NCI-H1417 (cell line): ENCODE results near the gene TTC31.
"Not testable (repeated sequence)": the region's sequence is repeated elsewhere in the genome, so short reads cannot be mapped to it uniquely, and the experiment has no call there.

Experiments used
- DNase-seq, 3 experiments: peaks; one replicate each; lab custom pipeline; 2025; lab: John Stamatoyannopoulos, UW

Gene TTC31

DNA sequence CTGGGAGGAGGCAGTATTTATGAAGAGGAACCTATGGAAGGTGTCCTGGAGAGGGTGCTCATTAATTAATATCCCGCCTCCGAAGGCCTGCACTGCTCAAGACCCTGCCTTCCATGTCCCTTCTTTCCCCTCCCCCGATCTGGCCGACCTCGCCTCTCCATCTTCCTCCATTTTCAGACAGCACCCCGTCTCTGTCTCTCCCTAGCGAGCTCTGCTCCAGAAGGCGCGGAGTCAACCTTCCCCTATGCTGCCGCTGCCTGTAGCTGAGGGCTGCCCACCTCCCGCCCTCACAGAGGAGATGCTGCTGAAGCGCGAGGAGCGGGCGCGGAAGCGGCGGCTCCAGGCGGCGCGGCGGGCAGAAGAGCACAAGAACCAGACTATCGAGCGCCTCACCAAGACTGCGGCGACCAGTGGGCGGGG is 25.7 kb upstream of the TTC31 start:
- no peak for DNase-seq

DNA sequence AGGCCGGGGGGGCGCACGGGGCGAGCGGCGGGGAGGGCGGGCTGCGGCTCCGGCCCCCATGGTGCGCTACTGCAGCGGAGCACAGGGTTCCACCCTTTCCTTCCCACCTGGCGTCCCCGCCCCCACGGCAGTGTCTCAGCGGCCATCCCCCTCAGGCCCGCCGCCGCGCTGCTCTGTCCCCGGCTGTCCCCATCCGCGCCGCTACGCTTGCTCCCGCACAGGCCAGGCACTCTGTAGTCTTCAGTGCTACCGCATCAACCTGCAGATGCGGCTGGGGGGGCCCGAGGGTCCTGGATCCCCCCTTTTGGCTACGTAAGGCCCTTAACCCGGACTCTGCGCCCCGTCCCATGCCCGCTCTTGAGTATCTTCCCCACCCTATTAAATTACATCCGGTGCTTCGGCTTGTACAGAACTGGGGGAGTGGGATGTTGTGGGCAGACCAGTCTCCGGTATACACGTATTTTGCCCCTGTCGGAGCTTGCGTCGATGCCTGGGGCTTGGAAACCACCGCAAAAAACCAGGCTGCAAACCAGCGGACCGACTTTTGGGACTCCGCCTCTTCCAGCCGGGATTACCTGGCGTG is 25.2 kb upstream of the TTC31 start:
- DNase-seq = peak; percentile 66 to 95 (median 94)

DNA sequence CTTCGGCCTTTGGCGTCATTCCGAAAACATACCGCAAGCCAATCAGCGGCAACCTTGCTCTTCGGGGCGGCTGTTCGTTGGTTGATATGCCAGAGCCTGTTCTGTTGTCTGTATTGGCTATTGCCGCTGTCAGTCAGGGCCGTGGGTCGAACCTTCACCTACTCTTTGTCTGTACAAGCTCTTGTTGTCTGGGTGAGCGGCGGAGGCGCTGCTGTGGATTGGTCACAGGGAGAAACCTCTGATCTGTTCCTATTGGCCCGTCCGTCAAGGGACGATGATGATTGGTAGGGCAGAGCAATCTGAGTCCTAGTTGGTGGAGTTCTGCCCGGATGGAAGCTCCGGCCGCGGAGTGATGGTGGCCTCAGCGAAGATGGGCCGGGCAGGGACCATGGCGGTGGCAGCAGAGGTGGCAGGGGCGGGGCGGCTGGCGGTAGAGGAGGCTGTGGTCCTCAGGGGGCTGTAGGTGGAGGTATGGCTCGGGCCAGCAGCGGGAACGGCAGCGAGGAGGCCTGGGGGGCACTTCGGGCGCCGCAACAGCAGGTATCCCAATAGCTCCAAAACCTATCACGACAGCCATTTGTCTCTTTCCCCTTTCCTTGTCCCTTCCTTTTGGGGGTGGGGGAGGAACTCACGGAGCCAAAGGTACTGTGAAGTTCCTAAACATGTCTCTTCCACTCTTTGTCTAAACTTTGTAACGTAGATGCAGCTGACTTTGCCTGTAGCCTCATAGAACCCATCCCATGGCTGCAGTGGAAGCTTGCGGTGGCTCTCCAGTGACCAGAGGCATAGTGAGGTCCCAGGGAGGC is 24.5 kb upstream of the TTC31 start, which contains the start of gene WBP1:
Gene WBP1 (plus strand): TSS at position 307 of the 806 bp plus-strand sequence. CDS start 165 bp downstream, at position 472.
- DNase-seq = peak; percentile 96 to 100 (median 100)

DNA sequence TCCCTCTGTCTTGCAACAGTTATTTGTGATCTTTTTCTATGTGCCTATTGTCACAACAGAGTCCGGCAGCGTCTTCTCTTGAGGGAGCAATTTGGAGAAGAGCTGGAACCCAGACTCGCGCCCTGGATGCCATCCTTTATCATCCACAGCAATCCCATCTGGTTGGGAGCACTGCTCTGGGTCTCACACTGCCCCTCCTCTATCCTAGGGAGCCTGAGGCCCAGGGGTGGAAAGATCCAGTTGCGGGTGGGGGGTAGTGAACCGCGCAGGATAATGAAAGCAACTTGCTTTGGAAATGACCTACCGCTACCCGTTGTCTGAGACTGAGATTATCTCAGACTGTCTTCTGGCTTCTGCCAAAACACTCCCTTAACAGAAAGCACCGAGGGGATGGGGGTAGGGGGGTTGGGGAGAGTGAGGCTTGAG is 23.9 kb upstream of the TTC31 start:
- peak in 1 of 3 experiments; percentile 60 for DNase-seq

DNA sequence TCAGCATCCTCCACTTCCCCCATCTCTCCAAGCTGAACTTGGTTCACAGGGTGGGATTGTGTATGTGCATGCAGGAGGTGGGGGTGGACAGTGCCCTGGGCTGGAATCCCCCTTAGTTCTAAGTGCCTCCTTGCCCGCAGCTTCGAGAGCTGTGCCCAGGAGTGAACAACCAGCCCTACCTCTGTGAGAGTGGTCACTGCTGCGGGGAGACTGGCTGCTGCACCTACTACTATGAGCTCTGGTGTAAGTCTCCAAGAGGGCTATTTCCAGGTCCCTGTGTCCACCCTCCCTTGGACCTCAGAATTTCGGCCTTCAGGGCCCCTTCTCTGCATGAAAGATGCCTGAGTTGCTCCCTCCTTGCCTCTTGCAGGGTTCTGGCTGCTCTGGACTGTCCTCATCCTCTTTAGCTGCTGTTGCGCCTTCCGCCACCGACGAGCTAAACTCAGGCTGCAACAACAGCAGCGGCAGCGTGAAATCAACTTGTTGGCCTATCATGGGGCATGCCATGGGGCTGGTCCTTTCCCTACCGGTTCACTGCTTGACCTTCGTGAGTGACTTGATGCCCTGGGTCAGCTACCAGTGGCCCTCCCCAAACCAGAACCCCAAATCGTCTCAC is 23.3 kb upstream of the TTC31 start:
- not testable (repeated sequence) for DNase-seq

DNA sequence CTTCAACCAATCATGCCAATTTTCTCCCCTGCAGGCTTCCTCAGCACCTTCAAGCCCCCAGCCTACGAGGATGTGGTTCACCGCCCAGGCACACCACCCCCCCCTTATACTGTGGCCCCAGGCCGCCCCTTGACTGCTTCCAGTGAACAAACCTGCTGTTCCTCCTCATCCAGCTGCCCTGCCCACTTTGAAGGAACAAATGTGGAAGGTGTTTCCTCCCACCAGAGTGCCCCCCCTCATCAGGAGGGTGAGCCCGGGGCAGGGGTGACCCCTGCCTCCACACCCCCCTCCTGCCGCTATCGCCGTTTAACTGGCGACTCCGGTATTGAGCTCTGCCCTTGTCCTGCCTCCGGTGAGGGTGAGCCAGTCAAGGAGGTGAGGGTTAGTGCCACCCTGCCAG is 22.7 kb upstream of the TTC31 start:
- DNase-seq = not testable (repeated sequence)

DNA sequence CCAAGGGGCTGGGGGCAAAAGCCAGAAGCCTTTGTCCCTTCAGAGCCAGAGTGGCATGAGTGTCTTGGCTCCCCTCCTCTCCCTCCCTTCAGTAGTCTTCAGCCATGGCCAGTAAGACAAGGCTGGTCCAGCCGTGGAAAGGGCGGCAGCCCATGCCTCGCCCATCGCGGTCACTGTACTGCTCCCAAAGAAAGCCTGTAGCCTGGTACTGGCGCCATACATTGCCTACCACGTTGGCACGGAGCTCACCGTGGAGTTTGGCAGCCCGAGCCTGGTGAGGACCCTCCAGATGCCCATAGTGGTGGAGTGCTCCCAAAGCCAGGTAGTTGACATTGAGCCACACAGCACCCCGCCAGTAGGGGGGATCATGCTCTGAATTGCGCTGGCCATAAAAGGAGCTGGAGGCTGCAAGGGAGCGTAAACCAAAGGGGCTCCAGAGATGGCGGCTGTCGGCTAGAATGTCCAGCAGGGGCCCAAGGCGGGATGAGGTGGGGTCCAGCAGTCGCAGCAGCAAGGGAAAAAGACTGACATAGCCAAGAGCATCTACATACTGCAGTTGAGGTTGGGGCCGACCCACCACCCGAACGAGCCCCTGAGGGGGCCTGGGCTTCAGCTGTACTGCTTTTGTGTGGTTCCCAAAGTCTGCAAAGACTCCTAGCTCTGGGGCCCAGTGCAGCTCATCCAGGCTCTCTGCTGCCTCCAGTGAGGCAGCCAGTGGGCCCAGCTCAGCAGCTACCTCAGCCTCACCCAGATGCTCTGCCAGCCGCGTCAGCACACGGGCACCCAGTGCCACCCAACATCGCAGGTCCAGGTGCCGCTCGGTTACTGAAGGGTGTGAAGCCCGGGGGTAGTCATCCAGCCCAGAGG is 21.5 kb upstream of the TTC31 start:
- DNase-seq = no peak

DNA sequence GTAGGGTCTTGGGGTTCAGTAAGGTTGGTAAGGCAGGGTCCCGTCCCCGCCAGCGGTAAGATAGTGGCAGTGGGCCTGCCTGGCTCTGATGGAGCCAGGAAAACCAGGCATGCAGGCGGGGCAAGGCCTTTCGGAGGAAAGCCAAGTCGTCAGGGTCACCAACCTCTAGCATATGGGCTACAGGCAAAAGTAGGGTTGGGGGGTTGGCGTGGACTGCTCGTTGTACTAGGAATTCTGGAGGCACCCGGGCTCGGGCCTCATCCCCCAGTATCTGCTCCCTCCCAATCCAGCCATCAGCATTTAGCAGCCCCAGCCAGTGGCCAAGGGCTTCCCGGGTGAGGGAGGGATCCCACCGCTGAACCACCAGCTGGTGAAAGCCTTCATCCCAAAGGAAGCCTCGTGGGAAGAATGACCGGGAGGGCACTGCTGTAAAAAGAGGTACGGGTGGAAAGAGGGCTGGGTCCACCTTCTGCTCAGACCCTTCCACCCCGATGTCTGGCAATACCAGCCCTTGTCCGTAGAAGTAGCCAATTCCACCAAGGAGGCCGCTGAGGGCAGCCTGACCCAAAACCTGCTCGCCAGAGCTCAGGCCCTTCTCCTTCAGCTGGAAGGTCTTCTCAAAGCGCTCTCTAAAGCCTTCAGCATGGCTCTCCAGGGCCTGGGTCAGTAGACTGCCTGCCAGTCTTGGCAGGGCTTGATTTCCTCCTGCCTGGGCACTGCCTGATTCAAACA is 20.7 kb upstream of the TTC31 start:
- no peak for DNase-seq

DNA sequence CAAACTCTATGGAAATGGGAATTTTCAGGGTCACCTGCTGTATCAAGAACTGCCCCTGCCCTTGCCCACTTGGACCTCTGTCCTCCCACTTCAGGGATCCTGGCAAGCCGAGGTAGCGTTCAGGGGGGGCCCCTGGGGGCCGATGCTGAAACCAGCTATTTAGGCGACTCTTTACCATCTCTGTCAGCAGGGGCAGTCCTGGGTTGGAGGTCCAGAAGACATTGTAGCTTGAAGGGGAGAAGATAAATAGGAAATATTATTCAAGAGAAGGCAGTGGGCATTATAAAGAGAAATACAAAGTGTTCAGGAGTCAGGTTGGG is 20.1 kb upstream of the TTC31 start:
- DNase-seq = no peak

DNA sequence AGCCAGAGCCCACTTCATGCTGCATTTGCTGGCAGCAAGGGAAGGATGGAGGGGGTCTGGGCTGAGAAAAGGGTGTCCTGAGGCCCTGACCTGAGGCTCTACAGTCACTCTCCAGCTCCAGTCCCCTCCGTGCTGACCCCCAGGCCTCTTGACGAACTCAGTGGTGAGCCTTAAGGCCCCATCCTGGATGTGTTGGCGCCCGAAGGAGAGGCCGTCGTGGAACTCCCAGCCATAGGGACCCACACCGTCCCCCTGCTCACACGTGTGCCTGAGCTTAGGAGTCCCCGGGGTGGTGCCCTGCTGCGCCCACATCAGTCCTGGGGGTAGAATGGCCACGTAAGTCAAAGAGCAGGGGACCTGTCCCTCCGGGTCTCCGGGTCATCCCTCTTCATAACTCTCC is 18.5 kb upstream of the TTC31 start:
- DNase-seq = peak in 1 of 3 experiments; percentile 54

DNA sequence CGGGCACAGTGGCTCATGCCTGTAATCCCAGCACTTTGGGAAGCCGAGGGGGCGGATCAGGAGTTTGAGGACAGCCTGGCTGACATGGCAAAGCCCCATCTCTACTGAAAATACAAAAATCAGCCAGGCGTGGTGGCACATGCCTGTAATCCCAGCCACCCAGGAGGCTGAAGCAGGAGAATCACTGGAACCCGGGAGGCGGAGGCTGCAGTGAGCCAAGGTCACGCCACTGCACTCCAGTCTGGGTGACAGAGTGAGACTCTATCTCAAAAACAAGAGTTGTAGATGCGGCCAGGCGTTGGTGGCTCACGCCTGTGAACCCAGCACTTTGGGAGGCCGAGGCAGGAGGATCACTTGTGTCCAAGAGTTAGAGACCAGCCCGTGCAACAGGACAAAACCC is 12.1 kb upstream of the TTC31 start:
- not testable (repeated sequence) for DNase-seq

DNA sequence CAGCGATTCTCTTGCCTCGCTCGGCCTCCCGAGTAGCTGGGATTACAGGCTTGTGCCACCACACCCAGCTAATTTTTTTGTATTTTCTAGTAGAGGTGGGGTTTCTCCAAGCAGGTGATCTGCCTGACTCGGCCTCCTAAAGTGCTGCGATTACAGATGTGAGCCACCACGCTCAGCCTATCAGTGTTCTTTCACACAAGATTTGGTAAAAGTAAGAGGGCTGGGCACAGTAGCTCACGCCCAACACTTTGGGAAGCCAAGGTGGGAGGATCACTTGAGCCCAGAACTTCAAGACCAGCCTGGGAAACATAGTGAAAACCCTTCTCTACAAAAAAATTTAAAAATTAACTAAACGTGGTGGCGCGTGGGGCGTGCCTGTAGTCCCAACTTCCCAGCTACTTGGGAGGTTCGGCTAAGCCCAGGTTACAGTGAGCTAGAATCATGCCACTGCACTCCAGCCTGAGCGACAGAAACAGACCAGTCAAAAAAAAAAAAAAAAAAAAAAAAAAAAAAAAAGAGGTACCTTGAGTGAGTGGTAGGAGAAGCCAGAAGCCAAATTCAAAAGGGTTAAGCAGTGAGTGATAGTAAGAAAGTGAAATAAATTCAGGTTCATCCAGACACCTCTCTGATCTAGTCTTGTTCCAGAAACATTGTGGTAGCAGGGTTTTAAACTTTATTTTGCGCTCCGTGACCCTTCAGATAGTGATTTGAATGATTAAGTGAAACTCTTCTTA is 11.4 kb upstream of the TTC31 start:
- peak in 1 of 3 experiments; percentile 47 for DNase-seq

DNA sequence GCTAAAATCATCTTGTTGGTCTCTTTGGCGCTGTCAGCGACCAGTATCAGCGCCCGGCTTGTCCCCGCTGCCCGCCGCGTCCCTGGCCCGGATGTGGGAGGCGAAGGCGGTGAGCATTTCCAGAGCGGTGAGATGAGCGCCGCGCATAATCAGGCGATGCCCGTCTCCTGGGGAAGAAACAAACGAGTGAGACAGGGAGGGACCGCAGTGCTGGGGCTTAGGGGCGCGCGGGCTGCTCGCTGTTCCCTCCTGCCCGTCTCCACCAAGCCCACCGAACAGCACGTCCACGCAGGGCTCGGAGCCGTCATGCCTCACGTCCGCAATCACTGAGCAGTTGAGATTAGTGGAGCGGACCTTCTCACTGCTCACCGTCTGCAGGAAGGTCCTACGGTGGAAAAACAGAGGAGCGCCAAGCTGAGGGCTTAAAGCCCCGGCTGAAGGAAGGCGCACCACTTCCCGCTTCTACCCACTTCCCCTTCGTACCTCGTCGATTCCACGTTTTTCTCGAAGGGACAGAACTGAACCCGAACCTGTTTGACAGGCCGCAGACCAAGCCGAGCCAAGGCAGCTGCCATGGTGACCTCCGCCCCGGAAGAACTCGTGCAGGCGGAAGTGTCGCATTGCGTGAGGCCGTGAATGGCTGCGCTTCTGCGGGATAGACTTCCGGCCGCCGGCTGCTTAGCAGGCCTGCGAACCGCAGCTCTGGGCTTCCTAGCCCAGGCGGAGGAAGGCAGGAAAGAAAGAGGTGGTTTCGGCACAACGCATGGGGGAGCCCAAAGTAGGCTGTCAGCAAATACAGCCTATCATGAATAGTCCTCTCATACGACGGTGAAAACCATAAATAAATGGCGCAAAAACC is 10.6 kb upstream of the TTC31 start, which contains the start of gene MRPL53:
Gene MRPL53 (minus strand): TSS at position 595 of the 859 bp plus-strand sequence. CDS start 20 bp downstream, at position 575.
- peak; percentile 86 to 98 (median 97) for DNase-seq

DNA sequence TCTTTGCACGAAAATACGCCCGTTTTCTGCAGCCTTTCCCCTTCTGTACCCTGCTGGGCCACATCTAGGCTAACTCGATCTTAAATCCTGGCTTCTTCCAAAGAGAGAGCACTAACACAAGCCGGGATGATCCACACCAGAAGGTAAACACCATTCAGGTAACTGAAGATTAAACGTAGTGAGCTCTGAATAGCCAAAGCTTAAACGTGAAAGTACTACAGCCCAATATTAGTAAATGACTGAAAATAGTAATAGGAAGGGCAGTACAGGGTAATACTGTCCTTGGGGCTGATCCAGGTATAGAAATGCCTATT is 10.0 kb upstream of the TTC31 start:
- no peak for DNase-seq

DNA sequence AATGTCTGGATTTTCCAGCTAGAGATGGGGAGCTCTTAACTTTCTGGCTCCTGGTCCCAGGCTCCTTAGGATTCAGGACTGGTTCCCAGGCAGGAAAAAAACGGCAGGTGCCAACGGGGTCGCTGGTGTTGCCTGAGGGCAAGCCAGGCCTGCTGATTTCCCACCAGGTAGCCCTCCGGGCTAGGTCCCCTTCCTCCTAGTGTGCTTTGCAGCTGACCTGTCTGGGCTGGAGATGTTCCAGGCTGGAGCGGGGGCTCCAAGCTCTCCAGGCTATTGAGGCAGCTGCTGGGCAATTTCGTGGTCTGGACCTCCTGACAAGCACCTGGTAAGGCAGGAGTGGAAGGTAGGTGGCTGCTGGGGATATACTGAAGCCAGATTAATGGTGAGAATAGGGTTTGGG is 8.4 kb upstream of the TTC31 start:
- no peak for DNase-seq

DNA sequence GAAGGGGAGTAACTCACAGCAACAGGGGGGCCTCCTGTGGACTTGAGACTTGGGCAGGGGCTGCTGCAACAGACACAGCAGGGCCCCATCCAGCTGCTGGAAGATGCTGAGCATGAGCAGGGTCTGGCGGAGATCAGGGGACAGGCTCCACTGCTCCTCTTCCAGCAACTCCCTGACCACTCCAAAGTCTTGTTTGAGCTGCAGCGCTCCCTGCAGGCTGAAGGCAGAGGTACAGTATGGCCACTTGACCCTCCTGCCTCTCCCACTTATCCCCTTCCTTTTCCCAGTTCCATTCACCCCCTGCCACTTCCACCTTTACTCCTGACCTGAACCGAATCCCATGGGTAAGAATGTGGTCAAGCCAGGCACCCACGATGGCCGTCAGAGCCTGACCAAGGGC is 8.0 kb upstream of the TTC31 start:
- DNase-seq = no peak

DNA sequence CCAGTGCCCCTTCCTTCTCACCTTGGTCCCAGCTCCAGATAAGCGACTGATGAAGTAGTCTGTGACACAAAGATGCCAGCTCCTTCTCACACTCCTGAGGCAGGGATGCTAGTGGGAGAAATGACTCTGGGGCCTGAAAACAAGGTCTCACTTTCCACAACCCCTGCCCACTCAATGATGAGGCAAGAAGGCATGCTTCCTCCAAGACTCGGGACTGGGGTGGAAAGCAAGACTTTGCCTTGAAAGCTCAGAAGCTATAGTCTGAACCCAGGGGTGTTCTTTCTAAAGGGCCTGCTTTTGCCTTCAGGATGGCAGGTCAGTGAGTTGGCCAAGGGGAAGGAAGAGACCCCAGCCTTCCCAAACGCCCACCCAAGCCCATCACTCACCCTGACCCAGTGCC is 1.4 kb upstream of the TTC31 start:
- DNase-seq = no peak

DNA sequence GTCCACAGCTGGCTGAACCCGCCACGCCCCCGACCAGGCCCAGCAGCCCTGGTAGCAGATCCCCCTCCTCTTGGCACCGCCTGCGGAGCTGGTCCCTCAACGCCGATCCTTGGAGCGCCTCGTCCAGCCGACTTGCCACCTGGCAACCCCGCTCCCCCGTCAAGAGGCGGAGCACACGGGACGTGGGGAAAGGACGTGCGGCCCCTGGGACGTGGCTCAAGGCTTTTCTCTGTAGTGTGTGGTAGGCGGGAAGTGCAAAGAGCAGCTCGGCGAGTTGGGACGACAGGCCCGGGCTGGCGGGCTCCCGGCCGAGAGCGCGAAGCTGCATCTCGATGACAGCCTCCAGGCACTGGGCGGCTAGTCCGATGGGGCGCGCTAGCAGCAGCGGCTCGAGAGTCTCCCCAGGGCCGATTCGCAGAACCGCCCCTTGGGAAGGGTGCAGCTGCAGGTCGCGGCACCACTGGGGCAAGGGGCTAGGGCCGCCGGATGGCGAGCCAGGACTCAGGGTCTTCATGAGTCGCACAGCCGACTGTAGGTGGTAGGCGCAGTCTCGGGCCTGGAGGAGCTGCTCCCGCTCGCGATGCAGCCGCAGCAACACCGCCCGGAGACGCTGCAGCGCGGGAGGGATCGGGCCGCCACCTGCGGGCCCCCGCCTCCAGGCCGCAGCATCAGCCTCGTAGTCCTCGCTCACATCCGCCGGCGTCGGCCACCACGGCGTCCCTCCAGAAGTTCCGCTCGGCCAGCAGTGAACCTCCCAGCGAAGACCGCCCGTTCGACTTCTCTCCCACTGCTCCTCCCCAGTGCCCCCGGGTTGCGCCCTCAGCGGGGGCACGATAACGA is 700 bp upstream of the TTC31 start:
- peak in 2 of 3 experiments; percentile 70 to 95 for DNase-seq

DNA sequence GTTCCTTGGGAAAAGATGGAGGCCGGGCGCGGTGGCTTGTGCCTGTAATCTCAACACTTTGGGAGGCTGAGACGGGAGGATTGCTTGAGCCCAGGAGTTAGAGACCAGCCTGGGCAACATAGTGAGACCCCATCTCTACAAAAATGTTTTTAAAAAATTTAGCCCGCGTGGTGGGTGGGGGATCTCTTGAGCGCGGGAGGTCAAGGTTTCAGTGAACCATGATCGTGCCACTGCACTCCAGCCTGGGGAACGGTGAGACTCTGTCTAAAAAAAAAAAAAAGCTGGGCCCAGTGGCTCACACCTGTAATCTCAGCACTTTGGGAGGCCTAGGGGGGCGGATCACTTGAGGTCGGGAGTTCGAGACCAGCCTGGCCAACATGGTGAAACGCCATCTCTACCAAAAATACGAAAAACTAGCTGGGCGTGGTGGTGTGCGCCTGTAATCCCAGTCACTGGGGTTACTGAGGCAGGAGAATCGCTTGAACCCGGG is 839 bp downstream of the TTC31 start:
- not testable (repeated sequence) for DNase-seq
